KBM-7 (cell line): ENCODE measurements around the gene ARPC2.

ENCODE experiments used
- DNase-seq: peaks from one replicate; pipeline ENCODE4 v3.0.0-alpha.2; 2015
- in situ Hi-C: fragments of 300-500 bp; cut with MboI; formaldehyde crosslinking; loops from 2 replicates; pipeline ENCODE4 v1.14.3; 2020; ENCODE audit warnings: low sequenced_read_pairs, low pct_unique_long_range_greater_than_20kb, mixed read lengths

Gene ARPC2

DNA sequence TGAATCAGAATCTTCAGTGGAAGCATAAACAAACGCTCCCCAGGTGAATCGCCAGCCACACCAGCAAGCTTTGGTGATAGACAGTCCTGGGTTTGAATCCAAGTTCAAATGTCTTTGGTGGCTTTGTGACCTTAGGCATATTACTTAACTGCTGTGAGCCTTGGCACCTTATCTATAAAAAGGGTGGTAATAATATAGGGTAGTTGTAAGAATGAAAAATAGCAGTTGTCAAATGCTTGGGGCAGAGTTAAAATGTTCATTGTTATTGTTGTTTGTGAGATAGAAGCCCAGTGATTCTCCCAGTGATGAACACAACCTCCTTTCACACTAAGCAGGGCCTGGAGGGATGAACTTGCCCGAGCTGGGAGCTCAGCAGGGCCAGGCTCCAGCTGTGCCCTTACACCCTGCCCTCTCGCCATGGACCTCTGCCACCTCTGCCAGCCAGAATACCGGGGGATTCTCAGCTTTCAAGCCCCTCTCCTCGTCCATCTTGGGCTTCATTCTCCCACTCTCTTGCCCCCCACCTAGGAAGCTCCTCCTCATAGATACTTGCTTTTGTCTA lies 81.4 kb downstream of the ARPC2 start:
- DNase-seq = no peak
- in situ Hi-C loops = loop anchor here (10.0 kb wide), 1 partner anchor 96 kb away; the partner anchor contains the start of gene CTDSP1

- no peak for DNase-seq
- in situ Hi-C loops = no loop called here
Observed at GRCh38 chr2:218300141-218300540, 83.2 kb downstream of the ARPC2 start.

- in situ Hi-C loops = no loop called here
- DNase-seq = peak; percentile 95
Observed at GRCh38 chr2:218301176-218301819, 84.3 kb downstream of the ARPC2 start.
